ENCODE data around the gene ADAMTSL1. TPM values are rescaled to one million over a fixed set of nuclear protein-coding genes. Genes with fewer than 3 reads are reported as not detected.

Gene ADAMTSL1
- total RNA-seq, 2 donors from 2014 or later = not detected

GRCh38 chr9:18451406-18451805, 22.5 kb upstream of the ADAMTSL1 start:
- no peak for DNase-seq
- H3K27ac Mint-ChIP-seq = no peak overlapping the region
- no peaks in the 10 kb centered on the region for H3K9me3 Mint-ChIP-seq
- ATAC-seq (replicated peaks in 1 of 2) = no peak
- no peak overlapping the region for H3K4me3 Mint-ChIP-seq
- no peaks in the 10 kb centered on the region for H3K27me3 Mint-ChIP-seq (ENCODE audit: low read depth)
- no peaks in the 10 kb centered on the region for H3K36me3 Mint-ChIP-seq (ENCODE audit: insufficient read depth in 2 of 2)
- no peaks in the 10 kb centered on the region for H3K4me1 Mint-ChIP-seq (ENCODE audit: low read depth)

- Mint-ChIP-seq H3K4me3 (no peak overlapping the region), H3K9me3 (no peaks in the 10 kb centered on the region), H3K4me1 (ENCODE audit: low read depth) (no peaks in the 10 kb centered on the region), H3K27me3 (ENCODE audit: low read depth) (no peaks in the 10 kb centered on the region), H3K27ac (no peak overlapping the region), H3K36me3 (ENCODE audit: insufficient read depth in 2 of 2) (no peaks in the 10 kb centered on the region)
- ATAC-seq (replicated peaks in 1 of 2) = no peak
- DNase-seq = no peak
These were observed 21.7 kb upstream of the ADAMTSL1 start for GRCh38 chr9:18452276-18452675.

GRCh38 chr9:18456624-18457237, 17.2 kb upstream of the ADAMTSL1 start:
- DNase-seq = no peak

GRCh38 chr9:18457510-18457909, 16.4 kb upstream of the ADAMTSL1 start:
- no peaks in the 10 kb centered on the region for H3K27me3 Mint-ChIP-seq (ENCODE audit: low read depth)
- H3K36me3 Mint-ChIP-seq (ENCODE audit: insufficient read depth in 2 of 2) = no peaks in the 10 kb centered on the region

More at GRCh38 chr9:18456624-18457237, 17.2 kb upstream of the ADAMTSL1 start:
- ATAC-seq (replicated peaks in 1 of 2) = no peak
- H3K4me3 Mint-ChIP-seq = no peak overlapping the region
- H3K27me3 Mint-ChIP-seq (ENCODE audit: low read depth) = no peaks in the 10 kb centered on the region
- H3K9me3 Mint-ChIP-seq = no peaks in the 10 kb centered on the region
- H3K4me1 Mint-ChIP-seq (ENCODE audit: low read depth) = no peaks in the 10 kb centered on the region
- H3K36me3 Mint-ChIP-seq (ENCODE audit: insufficient read depth in 2 of 2) = no peaks in the 10 kb centered on the region
- no peak overlapping the region for H3K27ac Mint-ChIP-seq

GRCh38 chr9:18459962-18460584, 13.9 kb upstream of the ADAMTSL1 start:
- Mint-ChIP-seq H3K4me3 (no peak overlapping the region), H3K4me1 (ENCODE audit: low read depth) (no peaks in the 10 kb centered on the region), H3K27me3 (ENCODE audit: low read depth) (no peaks in the 10 kb centered on the region), H3K27ac (no peak overlapping the region), H3K36me3 (ENCODE audit: insufficient read depth in 2 of 2) (no peaks in the 10 kb centered on the region), H3K9me3 (no peaks in the 10 kb centered on the region)
- ATAC-seq (replicated peaks in 1 of 2) = no peak
- DNase-seq = no peak

More at GRCh38 chr9:18457510-18457909, 16.4 kb upstream of the ADAMTSL1 start:
- no peaks in the 10 kb centered on the region for H3K4me1 Mint-ChIP-seq (ENCODE audit: low read depth)
- no peak overlapping the region for H3K4me3 Mint-ChIP-seq
- no peak for DNase-seq
- H3K9me3 Mint-ChIP-seq = no peaks in the 10 kb centered on the region
- H3K27ac Mint-ChIP-seq = no peak overlapping the region
- ATAC-seq (replicated peaks in 1 of 2) = no peak

- H3K4me3 Mint-ChIP-seq = no peak overlapping the region
- no peaks in the 10 kb centered on the region for H3K36me3 Mint-ChIP-seq (ENCODE audit: insufficient read depth in 2 of 2)
These were observed 12.5 kb upstream of the ADAMTSL1 start for GRCh38 chr9:18461496-18461895.

GRCh38 chr9:18463991-18464390, 10.0 kb upstream of the ADAMTSL1 start:
- no peaks in the 10 kb centered on the region for H3K27me3 Mint-ChIP-seq (ENCODE audit: low read depth)
- H3K9me3 Mint-ChIP-seq = no peaks in the 10 kb centered on the region
- DNase-seq (no peak), ATAC-seq (replicated peaks in 1 of 2) (no peak)
- H3K4me1 Mint-ChIP-seq (ENCODE audit: low read depth) = no peaks in the 10 kb centered on the region
- H3K27ac Mint-ChIP-seq = no peak overlapping the region
- no peaks in the 10 kb centered on the region for H3K36me3 Mint-ChIP-seq (ENCODE audit: insufficient read depth in 2 of 2)
- H3K4me3 Mint-ChIP-seq = no peak overlapping the region

More at GRCh38 chr9:18461496-18461895, 12.5 kb upstream of the ADAMTSL1 start:
- no peaks in the 10 kb centered on the region for H3K4me1 Mint-ChIP-seq (ENCODE audit: low read depth)
- no peaks in the 10 kb centered on the region for H3K27me3 Mint-ChIP-seq (ENCODE audit: low read depth)
- DNase-seq (no peak), ATAC-seq (replicated peaks in 1 of 2) (no peak)
- no peaks in the 10 kb centered on the region for H3K9me3 Mint-ChIP-seq
- no peak overlapping the region for H3K27ac Mint-ChIP-seq

GRCh38 chr9:18466101-18466500, 7.9 kb upstream of the ADAMTSL1 start:
- Mint-ChIP-seq H3K27ac (no peak overlapping the region), H3K27me3 (ENCODE audit: low read depth) (no peaks in the 10 kb centered on the region), H3K4me1 (ENCODE audit: low read depth) (no peaks in the 10 kb centered on the region), H3K36me3 (ENCODE audit: insufficient read depth in 2 of 2) (no peaks in the 10 kb centered on the region), H3K4me3 (no peak overlapping the region), H3K9me3 (no peaks in the 10 kb centered on the region)
- ATAC-seq (replicated peaks in 1 of 2) (no peak), DNase-seq (no peak)

GRCh38 chr9:18467696-18468095, 6.3 kb upstream of the ADAMTSL1 start:
- Mint-ChIP-seq H3K4me3 (no peak overlapping the region), H3K27ac (no peak overlapping the region), H3K4me1 (ENCODE audit: low read depth) (no peaks in the 10 kb centered on the region), H3K36me3 (ENCODE audit: insufficient read depth in 2 of 2) (no peaks in the 10 kb centered on the region), H3K9me3 (no peaks in the 10 kb centered on the region), H3K27me3 (ENCODE audit: low read depth) (no peaks in the 10 kb centered on the region)
- DNase-seq (no peak), ATAC-seq (replicated peaks in 1 of 2) (no peak)

GRCh38 chr9:18472435-18472834, 1.5 kb upstream of the ADAMTSL1 start:
- Mint-ChIP-seq H3K27ac (no peak overlapping the region), H3K27me3 (ENCODE audit: low read depth) (peaks cover 14% of the 10 kb centered on the region), H3K4me1 (ENCODE audit: low read depth) (no peaks in the 10 kb centered on the region), H3K9me3 (no peaks in the 10 kb centered on the region), H3K4me3 (no peak overlapping the region), H3K36me3 (ENCODE audit: insufficient read depth in 2 of 2) (no peaks in the 10 kb centered on the region)
- ATAC-seq (replicated peaks in 1 of 2) = no peak
- no peak for DNase-seq

GRCh38 chr9:18472841-18473251, 1.1 kb upstream of the ADAMTSL1 start:
- H3K4me3 Mint-ChIP-seq = no peak overlapping the region
- no peaks in the 10 kb centered on the region for H3K4me1 Mint-ChIP-seq (ENCODE audit: low read depth)
- no peak overlapping the region for H3K27ac Mint-ChIP-seq
- H3K36me3 Mint-ChIP-seq (ENCODE audit: insufficient read depth in 2 of 2) = no peaks in the 10 kb centered on the region
- peaks cover 14% of the 10 kb centered on the region for H3K27me3 Mint-ChIP-seq (ENCODE audit: low read depth)
- no peaks in the 10 kb centered on the region for H3K9me3 Mint-ChIP-seq
- ATAC-seq (replicated peaks in 1 of 2) (no peak), DNase-seq (no peak)

GRCh38 chr9:18474783-18475182, 830 bp downstream of the ADAMTSL1 start:
- H3K4me1 Mint-ChIP-seq (ENCODE audit: low read depth) = no peaks in the 10 kb centered on the region
- ATAC-seq (replicated peaks in 1 of 2) = no peak
- no peaks in the 10 kb centered on the region for H3K9me3 Mint-ChIP-seq
- H3K27ac Mint-ChIP-seq = no peak overlapping the region
- H3K27me3 Mint-ChIP-seq (ENCODE audit: low read depth) = peaks cover 14% of the 10 kb centered on the region
- DNase-seq = no peak
- H3K4me3 Mint-ChIP-seq = no peak overlapping the region
- H3K36me3 Mint-ChIP-seq (ENCODE audit: insufficient read depth in 2 of 2) = no peaks in the 10 kb centered on the region

GRCh38 chr9:18477121-18477660, 3.2 kb downstream of the ADAMTSL1 start:
- Mint-ChIP-seq H3K9me3 (no peaks in the 10 kb centered on the region), H3K27ac (no peak overlapping the region), H3K4me1 (ENCODE audit: low read depth) (no peaks in the 10 kb centered on the region), H3K4me3 (no peak overlapping the region), H3K36me3 (ENCODE audit: insufficient read depth in 2 of 2) (no peaks in the 10 kb centered on the region), H3K27me3 (ENCODE audit: low read depth) (peaks cover 14% of the 10 kb centered on the region)
- ATAC-seq (replicated peaks in 1 of 2) (no peak), DNase-seq (no peak)

- Mint-ChIP-seq H3K27ac (no peak overlapping the region), H3K4me3 (no peak overlapping the region), H3K36me3 (ENCODE audit: insufficient read depth in 2 of 2) (no peaks in the 10 kb centered on the region), H3K4me1 (ENCODE audit: low read depth) (no peaks in the 10 kb centered on the region), H3K9me3 (no peaks in the 10 kb centered on the region), H3K27me3 (ENCODE audit: low read depth) (peaks cover 14% of the 10 kb centered on the region)
- no peak for DNase-seq
- ATAC-seq (replicated peaks in 1 of 2) = no peak
These were observed 3.8 kb downstream of the ADAMTSL1 start for GRCh38 chr9:18477719-18478118.
